Muscle of leg (tissue), 11 donors: ENCODE results near the gene RABL3. TPM values are rescaled to one million over a fixed set of nuclear protein-coding genes. Genes with fewer than 3 reads are reported as not detected.
"Not testable (repeated sequence)": the region's sequence is repeated elsewhere in the genome, so short reads cannot be mapped to it uniquely, and the experiment has no call there.

Experiments used
- DNase-seq: peaks from one replicate; pipeline ENCODE4 v3.0.0; 2013
- H3K27ac ChIP-seq: one replicate; pipeline ENCODE4 v1.5.1; 2013; ENCODE audit warnings: mild to moderate bottlenecking, low read length, control low read depth
- H3K27me3 ChIP-seq: one replicate; pipeline ENCODE4 v1.6.1; 2013; ENCODE audit warnings: low read length; ENCODE audit not compliant: control insufficient read depth, insufficient read depth
- H3K36me3 ChIP-seq: one replicate; pipeline ENCODE4 v1.6.1; 2013; ENCODE audit warnings: low read length; ENCODE audit not compliant: control insufficient read depth, insufficient read depth
- H3K4me1 ChIP-seq: one replicate; pipeline ENCODE4 v1.6.1; 2013; ENCODE audit warnings: low read length; ENCODE audit not compliant: control insufficient read depth, insufficient read depth
- H3K4me3 ChIP-seq: one replicate; pipeline ENCODE4 v1.5.1; 2013; ENCODE audit warnings: low read length, control low read depth
- H3K9me3 ChIP-seq: replicated peaks from 2 replicates; pipeline ENCODE4 v1.6.1; 2013; ENCODE audit warnings: low read depth, low read length; ENCODE audit not compliant: control insufficient read depth
- WGBS: methylation state at CpG from one replicate; pipeline ENCODE4 v1.1.5; 2013; ENCODE audit warnings: missing lambda C conversion rate; ENCODE audit not compliant: insufficient coverage; 5-methylcytosine and 5-hydroxymethylcytosine counted together
- polyA plus RNA-seq, 8 donors: library from polyadenylated mRNA; unstranded; fragments of 120-200 nt; gene quantifications; one replicate each; pipeline versions ENCODE4 v1.2.1 to v1.2.3, GENCODE V29; 2013; ENCODE audit warnings: inconsistent platforms in 1 of 8, low replicate concordance in 1 of 8; ENCODE audit not compliant: insufficient read length in 8 of 8, insufficient read depth in 1 of 8
- total RNA-seq: library from RNA; stranded (reverse); fragments of 120-200 nt; gene quantifications from one replicate; pipeline ENCODE4 v1.2.4, GENCODE V29; 2013

The RABL3 gene
- total and polyA plus RNA-seq, 9 donors, result 14.7 to 23.0 (median 22.0) TPM

- Histone ChIP-seq H3K9me3 (no peaks in the 10 kb centered on the region), H3K27ac (no peak overlapping the region), H3K36me3 (peaks cover 2% of the 10 kb centered on the region), H3K4me1 (no peaks in the 10 kb centered on the region), H3K4me3 (no peak overlapping the region), H3K27me3 (no peaks in the 10 kb centered on the region)
- WGBS, result no CpG with 5 or more reads among the region's 2 CpGs
- no peak for DNase-seq
Observed at GRCh38 chr3:120752865-120753264, 10.5 kb upstream of the RABL3 start.

- Histone ChIP-seq H3K4me3 (no peak overlapping the region), H3K27me3 (no peaks in the 10 kb centered on the region), H3K36me3 (peaks cover 2% of the 10 kb centered on the region), H3K9me3 (no peaks in the 10 kb centered on the region), H3K27ac (no peak overlapping the region), H3K4me1 (no peaks in the 10 kb centered on the region)
- no peak for DNase-seq
- WGBS, result no CpG with 5 or more reads among the region's 1 CpG
Observed at GRCh38 chr3:120752230-120752629, 9.9 kb upstream of the RABL3 start.

GRCh38 chr3:120749843-120750242 lies 7.5 kb upstream of the RABL3 start:
- Histone ChIP-seq H3K4me3 (no peak overlapping the region), H3K4me1 (no peaks in the 10 kb centered on the region), H3K36me3 (peaks cover 2% of the 10 kb centered on the region), H3K27me3 (no peaks in the 10 kb centered on the region), H3K27ac (no peak overlapping the region), H3K9me3 (no peaks in the 10 kb centered on the region)
- WGBS, result no CpG with 5 or more reads among the region's 1 CpG
- DNase-seq, result no peak

GRCh38 chr3:120745466-120745865 lies 3.1 kb upstream of the RABL3 start:
- WGBS, result 84% methylated on average over 3 of the region's 3 CpGs
- H3K36me3 ChIP-seq, result no peaks in the 10 kb centered on the region
- H3K9me3 ChIP-seq, result no peaks in the 10 kb centered on the region
- H3K4me1 ChIP-seq, result peaks cover 11% of the 10 kb centered on the region
- no peak for DNase-seq
- H3K27me3 ChIP-seq, result no peaks in the 10 kb centered on the region
- no peak overlapping the region for H3K27ac ChIP-seq
- no peak overlapping the region for H3K4me3 ChIP-seq

GRCh38 chr3:120743556-120744195 lies 1.4 kb upstream of the RABL3 start:
- H3K9me3 ChIP-seq, result peaks cover 2% of the 10 kb centered on the region
- WGBS, result 17% methylated on average over 3 of the region's 6 CpGs
- peak overlapping the region; percentile 100 for H3K27ac ChIP-seq
- peaks cover 11% of the 10 kb centered on the region for H3K4me1 ChIP-seq
- peak; percentile 27 for DNase-seq
- H3K36me3 ChIP-seq, result no peaks in the 10 kb centered on the region
- H3K27me3 ChIP-seq, result no peaks in the 10 kb centered on the region
- peak overlapping the region; percentile 99 for H3K4me3 ChIP-seq

GRCh38 chr3:120742849-120743365 lies 591 bp upstream of the RABL3 start:
- no peak for DNase-seq
- Histone ChIP-seq H3K36me3 (peaks cover 5% of the 10 kb centered on the region), H3K27ac (peak overlapping the region; percentile 100), H3K9me3 (peaks cover 9% of the 10 kb centered on the region), H3K27me3 (no peaks in the 10 kb centered on the region), H3K4me3 (peak overlapping the region; percentile 99), H3K4me1 (peaks cover 11% of the 10 kb centered on the region)
- WGBS, result under 1% methylated on average over 23 of the region's 26 CpGs

GRCh38 chr3:120741837-120742197 lies 499 bp downstream of the RABL3 start:
- WGBS, result 0% methylated on average over 4 of the region's 10 CpGs
- H3K27me3 ChIP-seq, result no peaks in the 10 kb centered on the region
- no peak for DNase-seq
- peak overlapping the region; percentile 100 for H3K27ac ChIP-seq
- peaks cover 15% of the 10 kb centered on the region for H3K9me3 ChIP-seq
- H3K4me1 ChIP-seq, result peaks cover 11% of the 10 kb centered on the region
- H3K4me3 ChIP-seq, result peak overlapping the region; percentile 99
- H3K36me3 ChIP-seq, result peaks cover 6% of the 10 kb centered on the region

- no peak for DNase-seq
Observed at GRCh38 chr3:120741320-120741719, 996 bp downstream of the RABL3 start.

GRCh38 chr3:120738006-120738405 lies 4.3 kb downstream of the RABL3 start:
- not testable (repeated sequence) for DNase-seq, H3K27me3 ChIP-seq
- 90% methylated on average over 6 of the region's 8 CpGs for WGBS

More at GRCh38 chr3:120741320-120741719, 996 bp downstream of the RABL3 start:
- Histone ChIP-seq H3K36me3 (peaks cover 6% of the 10 kb centered on the region), H3K27ac (no peak overlapping the region), H3K4me1 (peaks cover 11% of the 10 kb centered on the region), H3K9me3 (peaks cover 15% of the 10 kb centered on the region), H3K27me3 (no peaks in the 10 kb centered on the region), H3K4me3 (peak overlapping the region; percentile 99)
- WGBS, result no CpG with 5 or more reads among the region's 3 CpGs

GRCh38 chr3:120730576-120731542 lies 11.5 kb downstream of the RABL3 start:
- Histone ChIP-seq H3K4me1 (no peaks in the 10 kb centered on the region), H3K9me3 (peaks cover 5% of the 10 kb centered on the region), H3K27me3 (no peaks in the 10 kb centered on the region), H3K36me3 (peaks cover 5% of the 10 kb centered on the region), H3K4me3 (no peak overlapping the region), H3K27ac (no peak overlapping the region)
- no peak for DNase-seq
- 68% methylated on average over 3 of the region's 4 CpGs for WGBS

More at GRCh38 chr3:120738006-120738405, 4.3 kb downstream of the RABL3 start:
- peaks cover 19% of the 10 kb centered on the region for H3K9me3 ChIP-seq
- not testable (repeated sequence) for H3K27ac ChIP-seq, H3K36me3 ChIP-seq, H3K4me1 ChIP-seq, H3K4me3 ChIP-seq
